GM19099 (cell line): ENCODE data around the gene CTNNA3.

ENCODE experiments used
- POLR2A ChIP-seq: IDR thresholded peaks from 3 replicates; pipeline ENCODE4 v1.6.1; 2011; ENCODE audit warnings: low read depth; ENCODE audit not compliant: insufficient read length; ENCODE audit errors: extremely low read depth

The CTNNA3 gene

GRCh38 chr10:66238343-66238742 lies 1457.7 kb downstream of the CTNNA3 start:
- no peak for TF ChIP-seq POLR2A

DNA sequence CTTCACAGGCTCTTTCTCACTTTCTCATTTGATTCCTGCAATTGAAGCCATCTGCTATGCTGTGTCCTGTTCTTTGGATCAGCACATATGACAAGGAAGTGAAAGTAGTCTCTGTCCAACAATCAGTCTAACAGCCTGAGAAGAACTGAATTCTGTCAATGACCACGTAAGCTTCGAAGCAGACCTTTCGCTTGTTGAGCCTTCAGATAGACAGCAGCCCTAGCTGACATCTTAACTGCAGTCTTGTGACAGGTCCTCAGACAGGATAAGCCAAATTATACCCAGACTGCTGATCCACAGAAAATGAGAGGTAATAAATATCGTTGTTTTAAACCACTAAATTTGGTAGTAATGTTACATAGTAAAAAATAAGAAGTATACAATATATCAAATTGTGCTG lies 1461.1 kb downstream of the CTNNA3 start:
- no peak for TF ChIP-seq POLR2A

DNA sequence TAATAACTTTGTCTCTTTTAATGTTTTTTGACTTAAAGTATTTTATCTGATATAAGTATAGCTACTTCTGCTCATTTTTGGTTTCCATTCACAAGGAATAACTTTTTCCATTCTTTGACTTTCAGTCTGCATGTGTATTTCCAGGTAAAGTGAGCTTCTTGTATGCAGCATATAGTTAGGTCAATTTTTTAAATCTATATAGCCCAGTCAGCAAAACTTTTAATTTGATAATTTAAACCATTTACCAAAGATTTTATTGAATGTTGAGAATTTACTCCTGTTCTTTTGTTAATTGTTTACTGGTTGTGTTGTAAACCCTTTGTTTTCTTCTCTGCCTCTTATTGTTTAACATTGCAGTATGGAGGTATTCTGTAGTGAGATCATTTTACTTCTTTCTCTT lies 1467.1 kb downstream of the CTNNA3 start:
- no peak for TF ChIP-seq POLR2A

GRCh38 chr10:66223656-66224055 lies 1472.3 kb downstream of the CTNNA3 start:
- TF ChIP-seq POLR2A: no peak

DNA sequence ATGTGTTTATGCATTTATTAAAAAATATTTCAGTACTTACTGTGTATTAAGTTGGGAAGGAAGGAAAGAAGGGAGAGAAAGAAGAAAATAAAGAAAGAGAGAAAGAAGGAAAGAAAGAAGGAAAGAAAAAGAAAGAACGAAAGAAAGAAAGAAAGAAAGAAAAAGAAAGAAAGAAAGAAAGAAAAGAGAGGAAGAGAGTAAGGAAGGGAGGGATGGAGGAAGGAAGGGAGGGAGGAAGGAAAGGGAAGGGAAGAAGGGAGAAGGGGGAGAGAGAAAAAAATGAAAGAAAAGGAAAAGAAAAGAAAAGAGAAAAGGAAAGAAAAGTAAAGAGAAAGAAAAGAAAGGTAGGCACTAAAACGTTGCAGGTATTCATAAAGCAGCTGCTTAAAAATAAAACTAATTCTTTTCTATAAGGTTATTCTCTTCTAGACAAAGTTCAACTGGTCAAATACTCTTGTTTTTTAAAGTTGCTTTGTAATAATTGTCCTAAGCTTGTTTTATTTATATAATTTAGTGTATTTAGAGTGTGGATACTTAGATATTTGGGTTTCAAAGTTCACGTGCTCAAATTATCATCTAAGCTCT lies 1473.4 kb downstream of the CTNNA3 start:
- no peak for TF ChIP-seq POLR2A

DNA sequence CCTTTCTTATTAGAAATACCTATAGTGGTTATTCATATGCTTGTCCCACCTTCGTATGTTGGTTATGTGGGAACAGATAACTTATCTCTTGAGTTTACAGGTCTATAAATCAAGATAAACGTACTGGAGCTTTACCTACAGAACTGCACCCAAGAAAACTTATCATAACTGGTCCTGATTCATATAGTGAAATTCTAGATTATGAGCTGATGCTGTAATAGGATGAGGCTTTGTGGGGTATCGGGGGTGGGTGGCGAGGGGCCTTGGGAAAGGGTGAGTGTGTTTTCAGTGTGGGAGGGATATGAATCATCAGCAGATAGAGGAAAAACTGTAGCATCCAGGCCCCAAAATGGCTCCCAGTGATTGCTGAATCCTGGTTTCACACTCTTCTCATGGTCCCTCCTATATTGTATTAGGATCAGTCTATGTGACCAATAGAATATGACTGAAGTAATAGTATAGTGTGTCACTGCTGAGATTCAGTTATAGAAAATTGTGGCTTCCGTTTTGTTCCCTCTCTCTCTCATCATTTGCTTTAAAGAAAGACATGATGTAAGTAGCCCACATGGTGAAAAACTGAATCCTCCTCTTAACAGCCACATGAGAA lies 1476.9 kb downstream of the CTNNA3 start:
- no peak for TF ChIP-seq POLR2A

- no peak for TF ChIP-seq POLR2A
Observed at GRCh38 chr10:66218289-66218688, 1477.7 kb downstream of the CTNNA3 start.

DNA sequence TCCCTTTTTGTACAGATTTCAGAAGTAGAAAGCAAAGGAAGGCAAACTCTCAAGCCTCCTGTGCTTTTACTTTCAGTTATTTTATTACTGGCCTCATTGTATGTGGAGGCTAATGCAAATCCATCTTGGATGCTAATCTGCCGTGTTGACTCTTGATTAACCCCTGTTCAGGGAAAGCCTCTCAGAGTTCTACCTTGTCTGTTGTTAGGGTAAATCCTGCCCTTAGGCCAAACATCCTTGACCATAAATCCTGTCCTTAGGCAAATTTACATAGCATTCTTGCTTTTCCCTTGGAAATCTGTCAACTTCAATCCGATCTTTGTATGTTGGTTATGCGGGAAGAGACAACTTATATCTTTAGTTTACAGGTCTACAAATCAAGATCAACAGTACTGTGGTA lies 1480.1 kb downstream of the CTNNA3 start:
- no peak for TF ChIP-seq POLR2A

- TF ChIP-seq POLR2A: no peak
Observed at GRCh38 chr10:66214721-66215404, 1481.1 kb downstream of the CTNNA3 start.

- TF ChIP-seq POLR2A: no peak
Observed at GRCh38 chr10:66209025-66209424, 1487.0 kb downstream of the CTNNA3 start.

GRCh38 chr10:66204838-66205237 lies 1491.2 kb downstream of the CTNNA3 start:
- TF ChIP-seq POLR2A: no peak

DNA sequence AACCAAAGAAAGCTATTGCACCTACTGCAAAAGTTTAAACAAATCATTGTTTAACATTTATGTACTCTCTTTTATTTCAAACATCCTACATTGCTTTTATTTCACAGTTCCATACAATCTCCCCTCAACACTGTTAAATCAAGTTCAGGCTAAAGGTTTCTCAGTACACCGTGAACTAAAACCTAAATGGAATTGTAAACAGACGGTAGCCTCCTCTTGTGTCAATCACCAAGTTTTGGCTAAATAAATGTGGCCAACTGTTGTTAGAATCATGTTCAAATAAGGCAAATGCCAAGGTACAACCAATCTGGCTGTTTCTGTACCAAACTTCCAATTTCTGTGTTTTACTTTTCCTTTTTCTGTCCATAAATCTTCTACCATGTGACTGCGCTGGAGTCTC lies 1493.9 kb downstream of the CTNNA3 start:
- no peak for TF ChIP-seq POLR2A

- no peak for TF ChIP-seq POLR2A
Observed at GRCh38 chr10:66192162-66192831, 1503.7 kb downstream of the CTNNA3 start.

DNA sequence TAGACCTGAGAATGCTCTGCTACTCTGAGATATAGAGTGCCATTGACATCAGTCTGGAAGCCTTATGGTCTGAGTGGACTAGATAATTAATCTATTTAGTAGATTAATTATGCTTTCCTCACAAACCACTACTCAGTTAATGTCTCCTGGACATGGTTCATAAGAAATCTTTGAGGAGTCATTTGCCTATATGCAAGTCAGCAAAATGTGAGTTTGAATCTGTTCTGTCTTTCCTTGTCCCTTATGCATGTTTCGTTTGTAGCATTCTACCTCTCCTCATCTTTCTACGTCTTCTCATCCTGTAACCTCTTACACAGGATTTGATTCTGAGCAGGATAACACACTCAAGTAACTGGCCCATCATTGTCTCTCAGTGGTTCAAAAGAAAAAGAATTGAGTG lies 1505.6 kb downstream of the CTNNA3 start:
- no peak for TF ChIP-seq POLR2A

GRCh38 chr10:66189271-66189670 lies 1506.7 kb downstream of the CTNNA3 start:
- no peak for TF ChIP-seq POLR2A
